CD14-positive monocyte (primary cell): ENCODE results near the gene DCTN2. TPM values are rescaled to one million over a fixed set of nuclear protein-coding genes. Genes with fewer than 3 reads are reported as not detected.

ENCODE experiments used
- DNase-seq, 3 donors: peaks; one replicate each; pipeline ENCODE4 v3.0.0-alpha.2; 2011 to 2022
- H2AFZ ChIP-seq: 2 replicates; pipeline ENCODE4 v1.6.0; 2012; ENCODE audit warnings: mild to moderate bottlenecking, low read depth, low read length, inconsistent platforms; ENCODE audit not compliant: insufficient read depth, poor library complexity, severe bottlenecking
- H3K27ac ChIP-seq, 2 donors: 1 replicate in 1 of 2; 2 replicates in 1 of 2; pipeline ENCODE4 v1.5.1; 2012 to 2013; ENCODE audit warnings: low read length in 2 of 2, control low read depth in 1 of 2, inconsistent platforms in 1 of 2, low read depth in 1 of 2, mild to moderate bottlenecking in 1 of 2
- H3K27me3 ChIP-seq, 2 donors: one replicate each; pipeline versions ENCODE4 v1.6.0 to v1.6.1; 2011 to 2013; ENCODE audit warnings: low read length in 2 of 2; ENCODE audit not compliant: control insufficient read depth in 2 of 2, insufficient read depth in 2 of 2
- H3K36me3 ChIP-seq, 2 donors: replicated peaks in 1 of 2; 1 replicate in 1 of 2; 2 replicates in 1 of 2; pipeline versions ENCODE4 v1.5.1 to v1.6.1; 2012 to 2013; ENCODE audit warnings: low read length in 2 of 2, control low read depth in 1 of 2, inconsistent platforms in 1 of 2, mild to moderate bottlenecking in 1 of 2; ENCODE audit not compliant: insufficient read depth in 2 of 2, control insufficient read depth in 1 of 2
- H3K4me1 ChIP-seq, 2 donors: 1 replicate in 1 of 2; 2 replicates in 1 of 2; pipeline versions ENCODE4 v1.5.1 to v1.6.1; 2012 to 2013; ENCODE audit warnings: low read length in 2 of 2, control low read depth in 1 of 2, inconsistent platforms in 1 of 2, mild to moderate bottlenecking in 1 of 2, moderate library complexity in 1 of 2; ENCODE audit not compliant: insufficient read depth in 2 of 2, control insufficient read depth in 1 of 2
- H3K4me2 ChIP-seq: replicated peaks from 2 replicates; pipeline ENCODE3; 2012; ENCODE audit warnings: low read length, moderate library complexity, mild to moderate bottlenecking; ENCODE audit not compliant: poor library complexity, severe bottlenecking; ENCODE audit errors: extremely low read depth
- H3K4me3 ChIP-seq, 3 experiments: fragments of 200-600 bp in 1 of 3; sonication (generic) in 1 of 3; replicated peaks in 1 of 3; 1 replicate in 2 of 3; 2 replicates in 1 of 3; pipeline ENCODE4 v1.5.1; 2011 to 2013; ENCODE audit warnings: low read length in 3 of 3, mild to moderate bottlenecking in 3 of 3, control low read depth in 2 of 3, low read depth in 2 of 3, inconsistent platforms in 1 of 3, moderate library complexity in 1 of 3
- H3K79me2 ChIP-seq: 2 replicates; pipeline ENCODE4 v1.6.0; 2012; ENCODE audit warnings: mild to moderate bottlenecking, control low read depth, inconsistent platforms, low read length, moderate library complexity; ENCODE audit not compliant: insufficient read depth
- H3K9ac ChIP-seq: 2 replicates; pipeline ENCODE4 v1.6.0; 2017; ENCODE audit warnings: low read length, mild to moderate bottlenecking; ENCODE audit not compliant: insufficient read depth, poor library complexity, severe bottlenecking
- H3K9me3 ChIP-seq, 2 donors: replicated peaks in 1 of 2; 1 replicate in 1 of 2; 2 replicates in 1 of 2; pipeline versions ENCODE4 v1.5.1 to v1.6.1; 2012 to 2013; ENCODE audit warnings: low read length in 2 of 2, control low read depth in 1 of 2; ENCODE audit not compliant: control insufficient read depth in 1 of 2, insufficient read depth in 1 of 2
- H4K20me1 ChIP-seq: 2 replicates; pipeline ENCODE4 v1.6.0; 2012; ENCODE audit warnings: mild to moderate bottlenecking, low read length, control low read depth, moderate library complexity; ENCODE audit not compliant: insufficient read depth
- H3K27ac Mint-ChIP-seq, 7 donors: one replicate each; pipeline ENCODE4 v1.8.0; 2020; ENCODE audit warnings: mild to moderate bottlenecking in 7 of 7, mixed read lengths in 7 of 7, moderate library complexity in 6 of 7, inconsistent platforms in 2 of 7
- H3K27me3 Mint-ChIP-seq, 3 donors: one replicate each; pipeline ENCODE4 v1.8.0; 2021 to 2022; ENCODE audit warnings: low read depth in 3 of 3, mild to moderate bottlenecking in 3 of 3, mixed read lengths in 3 of 3, moderate library complexity in 3 of 3, inconsistent platforms in 1 of 3
- H3K36me3 Mint-ChIP-seq, 2 donors: one replicate each; pipeline ENCODE4 v1.8.0; 2020; ENCODE audit warnings: mixed read lengths in 2 of 2, inconsistent platforms in 1 of 2, mild to moderate bottlenecking in 1 of 2
- H3K4me1 Mint-ChIP-seq: one replicate; pipeline ENCODE4 v1.8.0; 2020; ENCODE audit warnings: mild to moderate bottlenecking, mixed read lengths
- H3K4me3 Mint-ChIP-seq, 2 donors: one replicate each; pipeline ENCODE4 v1.8.0; 2020; ENCODE audit warnings: mild to moderate bottlenecking in 2 of 2, mixed read lengths in 2 of 2, moderate library complexity in 1 of 2
- H3K9me3 Mint-ChIP-seq, 7 donors: one replicate each; pipeline ENCODE4 v1.8.0; 2020 to 2022; ENCODE audit warnings: mixed read lengths in 7 of 7, mild to moderate bottlenecking in 6 of 7, moderate library complexity in 6 of 7, inconsistent platforms in 2 of 7
- CTCF ChIP-seq: fragments of 200-600 bp; IDR thresholded peaks from one replicate; pipeline ENCODE4 v1.8.0; 2022; ENCODE audit warnings: antibody characterized with exemption, mild to moderate bottlenecking
- WGBS: methylation state at CpG from one replicate; pipeline ENCODE4 v1.1.5; 2013; ENCODE audit warnings: missing lambda C conversion rate; ENCODE audit not compliant: insufficient coverage; 5-methylcytosine and 5-hydroxymethylcytosine counted together
- intact Hi-C, 2 donors: fragments of 100-400 bp; cut with micrococcal nuclease; formaldehyde crosslinking; loops; one replicate each; pipeline versions ENCODE4 v1.15.0 to v1.15.1; 2023
- polyA plus RNA-seq, 3 donors: library from polyadenylated mRNA; depleted of rRNA in 1 of 3; unstranded in 2 of 3; stranded (reverse) in 1 of 3; fragments of 300-500 nt in 2 of 3; fragments of >200 nt in 1 of 3; fragmentation: Illumina TruSeq in 2 of 3; gene quantifications; 1 replicate in 2 of 3; 2 replicates in 1 of 3; pipeline ENCODE4 v1.2.3, GENCODE V29; 2012 to 2021

Gene DCTN2
- polyA plus RNA-seq, 3 donors, result 72.8 to 94.5 (median 82.2) TPM

GRCh38 chr12:57545809-57546437 lies 1.1 kb downstream of the DCTN2 start:
- 93% methylated on average over 7 of the region's 15 CpGs for WGBS
- peak overlapping the region; percentile 98 for H2AFZ ChIP-seq
- intact Hi-C loops, result loop anchor here (5.0 to 10.0 kb wide), 3 partner anchors 69 to 209 kb away; partner anchors contain the start of genes ARHGAP9 (in 2 of the 2), CDK4 (in 1 of the 2) and MARCHF9 (in 1 of the 2)
- H3K4me1 Mint-ChIP-seq, result peaks cover 50% of the 10 kb centered on the region
- peak overlapping the region in 1 of 2 donors; percentile 82 for H3K27ac ChIP-seq
- TF ChIP-seq CTCF, result no peak
- peak overlapping the region; percentile 94 for H3K4me2 ChIP-seq
- peak overlapping the region; percentile 93 for H3K9ac ChIP-seq
- peaks cover 24 to 27% of the 10 kb centered on the region in 2 donors for H3K27me3 ChIP-seq
- H3K4me3 Mint-ChIP-seq, result peak overlapping the region; percentile 99 to 100
- H3K9me3 ChIP-seq, result no peaks in the 10 kb centered on the region
- peak overlapping the region; percentile 73 to 96 (median 94) for H3K4me3 ChIP-seq
- peaks cover 24 to 27% (median 26%) of the 10 kb centered on the region in 3 donors for H3K27me3 Mint-ChIP-seq
- peaks cover 30 to 31% of the 10 kb centered on the region in 2 donors for H3K36me3 Mint-ChIP-seq
- peaks cover 27% of the 10 kb centered on the region for H3K79me2 ChIP-seq
- DNase-seq, result no peak
- H3K27ac Mint-ChIP-seq, result peak overlapping the region in 6 of 7 donors; percentile 66 to 96 (median 90)
- peaks cover 0 to 10% (median 2%) of the 10 kb centered on the region in 7 donors for H3K9me3 Mint-ChIP-seq
- peaks cover 7 to 28% of the 10 kb centered on the region in 2 donors for H3K36me3 ChIP-seq
- H3K4me1 ChIP-seq, result peaks cover 18 to 42% of the 10 kb centered on the region in 2 donors
- peaks cover 5% of the 10 kb centered on the region for H4K20me1 ChIP-seq

GRCh38 chr12:57543581-57543980 lies 3.4 kb downstream of the DCTN2 start:
- Histone ChIP-seq H3K9ac (no peak overlapping the region), H3K36me3 (peaks cover 18 to 51% of the 10 kb centered on the region in 2 donors), H4K20me1 (peaks cover 19% of the 10 kb centered on the region), H3K9me3 (no peaks in the 10 kb centered on the region), H3K4me1 (peaks cover 14 to 31% of the 10 kb centered on the region in 2 donors), H2AFZ (no peak overlapping the region), H3K4me2 (no peak overlapping the region), H3K79me2 (peaks cover 27% of the 10 kb centered on the region), H3K27ac (no peak overlapping the region), H3K27me3 (peaks cover 4 to 5% of the 10 kb centered on the region in 2 donors), H3K4me3 (no peak overlapping the region)
- H3K36me3 Mint-ChIP-seq, result peaks cover 42 to 46% of the 10 kb centered on the region in 2 donors
- H3K4me1 Mint-ChIP-seq, result peaks cover 36% of the 10 kb centered on the region
- no peaks in the 10 kb centered on the region for H3K9me3 Mint-ChIP-seq
- no peak for DNase-seq
- WGBS, result 12% methylated on average over 2 of the region's 2 CpGs
- peak overlapping the region in 1 of 7 donors; percentile 23 for H3K27ac Mint-ChIP-seq
- no peak for TF ChIP-seq CTCF
- no peak overlapping the region for H3K4me3 Mint-ChIP-seq
- intact Hi-C loops, result loop anchor here (10.0 kb wide), 2 partner anchors 69 to 211 kb away; partner anchors contain the start of genes ARHGAP9 (in 1 of the 2), CDK4 (in 1 of the 2) and MARCHF9 (in 1 of the 2)
- H3K27me3 Mint-ChIP-seq, result peaks cover 3 to 4% (median 3%) of the 10 kb centered on the region in 3 donors
